ENCODE results near the gene LGR6.
"Not testable (repeated sequence)": the region's sequence is repeated elsewhere in the genome, so short reads cannot be mapped to it uniquely, and the experiment has no call there.

Gene LGR6

GRCh38 chr1:202159534-202160371, 33.8 kb upstream of the LGR6 start:
- peak in 1 of 2 donors; percentile 81 for DNase-seq (ENCODE audit: extremely low read depth in 1 of 2, low read depth in 1 of 2)

- DNase-seq (ENCODE audit: extremely low read depth in 1 of 2, low read depth in 1 of 2) = peak; percentile 79 to 90
Observed at GRCh38 chr1:202160377-202160940, 33.1 kb upstream of the LGR6 start, which contains the start of gene PTPN7. PTPN7 (minus strand) TSS chr1:202160602; CDS start chr1:202159402, 1,200 bp downstream.

DNA sequence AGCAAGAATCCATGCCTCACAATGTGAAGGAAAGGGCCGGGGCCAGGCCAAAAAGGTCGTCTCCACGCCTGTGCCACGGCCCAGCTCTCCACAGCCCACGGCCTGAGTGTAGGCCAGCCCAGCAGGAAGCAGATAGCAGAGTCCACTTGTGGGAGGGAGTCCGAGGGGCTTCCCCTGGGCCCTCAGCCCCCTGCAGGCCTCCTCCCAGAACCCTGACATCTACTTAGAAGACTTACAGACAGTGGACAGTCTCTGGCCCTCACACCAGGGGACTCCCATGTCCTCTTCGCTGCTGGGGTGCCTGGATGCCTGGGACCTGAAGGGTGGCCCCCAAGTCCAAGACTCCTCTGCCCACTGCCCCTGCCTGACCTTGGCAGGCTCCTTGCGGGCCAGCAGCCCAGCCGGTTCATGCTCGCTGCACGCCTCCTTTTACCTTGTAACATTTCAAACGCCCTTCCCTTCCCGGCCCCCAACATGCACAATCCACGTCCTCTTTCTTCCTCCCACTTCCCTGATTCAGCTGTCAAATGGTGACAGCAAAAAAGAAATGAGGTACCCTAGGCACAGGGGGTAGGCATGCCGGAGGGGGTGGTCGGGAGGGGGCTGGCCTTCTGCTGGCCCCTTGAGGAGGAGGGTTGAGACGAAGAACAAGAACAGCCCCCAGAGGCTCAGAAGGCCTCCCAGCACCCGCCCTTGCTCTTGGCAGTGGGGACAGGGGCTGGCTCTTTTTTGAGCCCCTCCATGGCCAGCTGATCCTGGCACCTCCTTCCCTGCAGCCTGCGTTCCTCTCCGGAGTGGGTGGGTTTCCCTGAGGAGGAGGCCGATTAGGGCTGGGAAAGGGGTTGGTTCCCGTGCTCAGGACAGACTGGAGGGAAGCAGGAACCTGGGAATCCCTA, 32.2 kb upstream of the LGR6 start:
- no peak for DNase-seq (ENCODE audit: extremely low read depth in 1 of 2, low read depth in 1 of 2)

DNA sequence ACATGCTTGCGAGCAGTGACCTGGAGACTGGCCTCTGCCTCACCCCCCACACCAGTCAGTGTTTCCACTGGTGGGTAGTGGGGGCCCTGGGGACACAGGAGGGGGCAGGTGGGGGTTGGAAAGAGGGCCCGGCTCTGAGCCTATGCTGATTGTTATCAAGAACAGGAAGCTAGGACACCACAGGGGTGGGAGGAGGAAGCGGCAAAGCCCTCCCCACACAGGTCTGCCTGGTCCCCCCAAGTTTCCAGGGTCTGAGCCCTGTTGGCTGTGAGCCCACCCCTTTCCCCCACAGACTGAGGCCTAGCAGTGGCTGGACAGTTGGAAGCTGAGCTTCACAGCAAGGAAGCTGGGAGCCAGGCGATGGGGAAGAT, 31.6 kb upstream of the LGR6 start:
- DNase-seq (ENCODE audit: extremely low read depth in 1 of 2, low read depth in 1 of 2) = no peak

DNA sequence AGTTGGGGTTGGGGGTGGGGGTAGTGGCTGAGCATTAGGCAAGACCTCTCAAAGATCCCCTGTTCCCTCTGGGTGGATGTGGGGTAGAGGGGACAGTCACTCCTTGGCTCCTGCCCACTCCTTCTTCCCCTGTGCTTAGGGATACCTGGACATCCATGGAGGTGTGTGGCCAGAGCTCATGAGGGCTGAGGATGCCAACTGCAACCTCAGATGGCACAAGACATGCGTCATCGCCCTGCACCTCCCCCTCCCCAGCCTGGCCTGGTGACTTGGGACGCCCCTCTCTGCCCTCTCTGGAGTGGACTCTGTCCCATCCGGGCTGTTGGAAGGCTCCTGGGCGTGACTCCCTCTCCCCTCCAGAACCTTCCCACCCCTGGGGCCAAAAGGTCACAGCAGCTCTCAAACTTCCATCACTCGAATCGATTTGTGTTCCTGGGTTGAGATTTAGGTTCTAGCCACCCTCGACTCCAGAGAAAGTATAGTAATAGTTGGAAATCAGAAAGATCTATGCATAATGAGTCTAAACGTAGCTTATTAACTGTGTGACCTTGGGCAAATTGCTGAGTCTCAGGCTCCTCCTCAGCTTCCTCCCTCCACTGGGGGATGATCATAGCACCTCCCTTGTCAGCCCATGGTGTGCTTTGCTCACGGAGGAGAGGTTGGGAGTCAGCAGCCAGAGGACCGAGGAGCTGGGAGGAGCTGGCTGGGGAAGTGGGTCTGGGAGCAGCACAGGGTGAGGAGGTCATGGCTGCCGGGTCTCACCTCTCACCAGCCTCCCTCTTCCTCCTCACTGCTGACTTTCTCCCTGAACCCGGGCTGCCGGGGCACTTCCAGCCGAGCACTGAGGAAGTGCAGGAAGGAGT, 30.9 kb upstream of the LGR6 start:
- DNase-seq (ENCODE audit: extremely low read depth in 1 of 2, low read depth in 1 of 2) = no peak

GRCh38 chr1:202163281-202164270, 30.0 kb upstream of the LGR6 start:
- DNase-seq (ENCODE audit: extremely low read depth in 1 of 2, low read depth in 1 of 2) = no peak

DNA sequence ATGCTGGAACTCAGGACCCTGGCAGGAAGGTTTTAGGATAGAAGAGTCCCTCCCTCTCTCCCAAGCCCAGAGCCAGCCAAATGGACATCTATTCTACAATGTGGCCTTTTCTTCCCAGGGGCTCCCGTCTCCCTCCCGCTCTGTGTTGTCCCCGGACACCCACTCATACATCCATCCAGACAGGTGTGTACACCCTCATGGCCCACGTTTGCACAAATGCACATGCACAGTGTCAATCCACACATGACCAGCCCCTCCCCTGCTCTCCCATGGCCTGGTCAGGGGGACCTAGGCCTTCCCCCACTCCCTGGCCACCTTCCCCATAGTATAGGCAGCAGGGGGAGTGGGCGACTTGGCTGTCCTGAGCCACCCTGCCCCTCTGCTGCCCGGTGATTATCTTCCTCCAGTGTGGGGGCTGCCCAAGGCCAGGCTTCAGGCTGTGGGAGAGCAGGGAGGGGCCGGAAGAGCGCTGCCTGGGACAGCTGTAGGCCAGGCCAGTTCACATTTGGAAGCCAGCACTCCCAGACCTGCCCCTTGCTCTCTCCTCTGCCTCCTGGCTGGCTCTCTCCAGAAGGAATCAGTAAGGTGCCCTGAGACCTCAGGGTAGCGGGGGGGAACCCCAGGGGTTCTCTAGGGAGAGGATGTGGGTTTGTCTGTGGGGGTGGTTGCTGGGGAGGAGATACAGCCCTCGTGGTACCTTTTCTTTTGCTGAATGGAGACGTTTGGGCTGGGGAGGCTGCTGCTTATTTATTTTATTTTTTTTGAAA, 29.1 kb upstream of the LGR6 start:
- DNase-seq (ENCODE audit: extremely low read depth in 1 of 2, low read depth in 1 of 2) = no peak

- peak in 1 of 2 donors; percentile 76 for DNase-seq (ENCODE audit: extremely low read depth in 1 of 2, low read depth in 1 of 2)
Observed at GRCh38 chr1:202165267-202165941, 28.2 kb upstream of the LGR6 start.

GRCh38 chr1:202165942-202166843, 27.4 kb upstream of the LGR6 start:
- no peak for DNase-seq (ENCODE audit: extremely low read depth in 1 of 2, low read depth in 1 of 2)

- not testable (repeated sequence) for DNase-seq (ENCODE audit: extremely low read depth in 1 of 2, low read depth in 1 of 2)
Observed at GRCh38 chr1:202167054-202167453, 26.5 kb upstream of the LGR6 start.

DNA sequence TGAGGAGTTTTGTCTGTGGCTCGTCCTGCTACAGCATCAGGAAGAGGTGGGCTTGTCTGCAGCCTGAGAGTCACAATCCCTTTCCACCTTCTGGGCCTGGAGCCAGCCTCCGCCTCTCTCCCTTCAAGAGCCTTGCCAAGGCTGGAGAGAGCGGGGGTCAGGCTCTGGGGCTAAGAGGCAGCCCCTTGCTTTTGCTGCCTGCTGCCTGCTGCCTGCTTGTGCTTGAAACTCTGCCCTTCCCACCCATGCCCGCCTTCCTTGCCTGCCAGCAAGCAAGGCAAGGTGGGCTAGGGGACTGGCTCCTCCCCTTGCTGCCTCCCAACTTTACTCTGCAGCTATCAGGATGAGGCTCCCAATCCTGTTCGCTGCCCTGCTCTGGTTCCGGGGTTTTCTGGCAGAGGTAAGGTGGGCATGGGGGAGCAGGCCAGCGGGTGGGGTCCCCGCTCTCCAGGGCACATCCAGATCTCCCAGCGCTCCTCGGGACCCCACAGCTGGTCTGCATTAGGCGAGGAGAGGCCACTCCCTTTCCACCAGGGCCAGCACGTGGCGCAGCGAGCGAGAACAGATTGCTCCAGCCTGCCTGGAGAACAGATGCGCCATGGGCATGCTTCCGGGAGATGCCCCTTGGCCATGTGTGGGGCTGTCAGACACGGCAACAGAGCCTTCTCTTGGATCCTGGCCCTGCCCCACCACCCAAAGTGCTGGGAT, 25.7 kb upstream of the LGR6 start:
- DNase-seq (ENCODE audit: extremely low read depth in 1 of 2, low read depth in 1 of 2) = no peak

DNA sequence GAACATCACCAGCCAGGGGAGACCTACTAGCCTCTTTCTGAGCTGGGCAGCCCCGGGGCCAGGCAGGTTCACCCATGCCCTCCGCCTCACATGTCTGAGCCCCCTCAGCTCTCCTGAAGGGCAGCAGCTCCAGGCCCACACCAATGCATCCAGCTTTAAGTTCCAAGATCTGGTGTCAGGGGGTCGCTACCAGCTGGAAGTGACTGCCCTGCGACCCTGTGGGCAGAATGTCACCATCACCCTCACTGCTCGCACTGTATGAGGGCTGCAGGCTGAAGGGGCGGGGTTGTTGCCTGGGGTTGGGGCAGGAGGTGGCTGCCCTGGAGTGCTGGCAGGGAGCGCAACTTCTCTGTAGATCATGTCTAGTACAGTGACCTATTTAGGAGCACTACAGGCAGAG, 24.7 kb upstream of the LGR6 start:
- no peak for DNase-seq (ENCODE audit: extremely low read depth in 1 of 2, low read depth in 1 of 2)

- no peak for DNase-seq (ENCODE audit: extremely low read depth in 1 of 2, low read depth in 1 of 2)
Observed at GRCh38 chr1:202170726-202171125, 22.9 kb upstream of the LGR6 start.

- no peak for DNase-seq (ENCODE audit: extremely low read depth in 1 of 2, low read depth in 1 of 2)
Observed at GRCh38 chr1:202171292-202172014, 22.1 kb upstream of the LGR6 start.

DNA sequence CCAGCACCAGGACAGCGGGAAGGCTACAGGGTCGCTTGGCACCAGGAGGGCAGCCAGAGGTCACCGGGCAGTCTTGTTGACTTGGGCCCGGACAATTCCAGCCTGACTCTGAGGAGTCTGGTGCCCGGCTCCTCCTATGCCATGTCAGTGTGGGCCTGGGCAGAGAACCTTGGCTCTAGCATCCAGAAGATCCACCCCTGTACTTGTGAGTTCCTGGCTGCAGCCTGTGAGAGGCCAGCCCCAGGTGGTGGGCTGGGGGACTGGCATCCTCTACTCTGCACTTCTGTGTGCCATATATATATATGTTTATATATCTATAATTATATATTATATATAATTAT, 21.6 kb upstream of the LGR6 start:
- DNase-seq (ENCODE audit: extremely low read depth in 1 of 2, low read depth in 1 of 2) = no peak

GRCh38 chr1:202173993-202174392, 19.6 kb upstream of the LGR6 start:
- DNase-seq (ENCODE audit: extremely low read depth in 1 of 2, low read depth in 1 of 2) = no peak

Measured in stimulated activated CD8-positive, alpha-beta memory T cell treated with anti-CD3 and anti-CD28 coated beads, Interleukin-7, amount 100 ng/mL, for 48 hours (primary cell).